ENCODE measurements around the gene DHFR2.

DNA sequence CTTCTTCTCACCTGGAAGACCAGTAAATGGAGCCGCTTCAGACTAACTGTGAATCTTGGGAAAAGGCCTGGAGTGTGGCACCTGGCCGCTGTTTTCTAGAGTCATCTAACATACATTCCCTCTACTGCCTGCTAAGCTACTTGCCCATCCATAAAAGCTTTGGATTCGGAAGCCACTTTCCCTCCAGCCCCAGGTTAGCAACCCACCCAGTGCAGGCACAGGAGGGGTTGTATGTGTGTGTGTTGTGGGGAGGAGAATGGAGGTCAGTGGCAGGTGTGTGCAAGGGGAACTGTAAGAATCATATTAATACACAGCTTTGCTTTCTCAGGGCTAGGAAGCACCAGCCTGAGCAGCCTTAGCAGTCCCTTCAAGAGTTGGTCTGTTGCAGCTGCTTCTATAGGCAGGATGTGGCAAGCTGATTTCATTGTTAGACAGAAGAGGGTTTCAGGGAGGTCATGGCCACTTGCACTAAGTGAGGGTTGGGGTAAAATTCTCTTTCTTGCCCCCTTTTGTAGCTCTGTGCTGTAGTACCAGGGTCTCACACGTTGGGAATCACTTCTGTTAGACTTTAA, 9.1 kb upstream of the DHFR2 start:
- TF ChIP-seq, protein P1, sequence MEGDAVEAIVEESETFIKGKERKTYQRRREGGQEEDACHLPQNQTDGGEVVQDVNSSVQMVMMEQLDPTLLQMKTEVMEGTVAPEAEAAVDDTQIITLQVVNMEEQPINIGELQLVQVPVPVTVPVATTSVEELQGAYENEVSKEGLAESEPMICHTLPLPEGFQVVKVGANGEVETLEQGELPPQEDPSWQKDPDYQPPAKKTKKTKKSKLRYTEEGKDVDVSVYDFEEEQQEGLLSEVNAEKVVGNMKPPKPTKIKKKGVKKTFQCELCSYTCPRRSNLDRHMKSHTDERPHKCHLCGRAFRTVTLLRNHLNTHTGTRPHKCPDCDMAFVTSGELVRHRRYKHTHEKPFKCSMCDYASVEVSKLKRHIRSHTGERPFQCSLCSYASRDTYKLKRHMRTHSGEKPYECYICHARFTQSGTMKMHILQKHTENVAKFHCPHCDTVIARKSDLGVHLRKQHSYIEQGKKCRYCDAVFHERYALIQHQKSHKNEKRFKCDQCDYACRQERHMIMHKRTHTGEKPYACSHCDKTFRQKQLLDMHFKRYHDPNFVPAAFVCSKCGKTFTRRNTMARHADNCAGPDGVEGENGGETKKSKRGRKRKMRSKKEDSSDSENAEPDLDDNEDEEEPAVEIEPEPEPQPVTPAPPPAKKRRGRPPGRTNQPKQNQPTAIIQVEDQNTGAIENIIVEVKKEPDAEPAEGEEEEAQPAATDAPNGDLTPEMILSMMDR (conservative IDR thresholded peaks at IDR 0.05): no peak
- no peak for TF ChIP-seq ZFX (IDR thresholded peaks at IDR 0.05)

Data from C4-2B (cell line).